Tibial nerve (tissue), 4 donors: ENCODE measurements around the gene FNIP2. TPM values are rescaled to one million over a fixed set of nuclear protein-coding genes. Genes with fewer than 3 reads are reported as not detected.

Experiments
- DNase-seq, 2 donors: peaks; one replicate each; pipeline ENCODE4 v3.0.0-alpha.2; 2019; ENCODE audit warnings: low spot score in 2 of 2
- H3K27ac ChIP-seq, 4 donors: fragments of 200-600 bp; sonication (generic) in 3 of 4; one replicate each; pipeline ENCODE4 v1.5.1; 2017 to 2019; ENCODE audit warnings: mild to moderate bottlenecking in 1 of 4
- H3K27me3 ChIP-seq, 2 donors: fragments of 200-600 bp; sonication (generic) in 1 of 2; one replicate each; pipeline versions ENCODE4 v1.5.1 to v1.6.0; 2017 to 2019
- H3K36me3 ChIP-seq, 3 donors: fragments of 200-600 bp; sonication (generic); one replicate each; pipeline ENCODE4 v1.5.1; 2018 to 2019
- H3K4me1 ChIP-seq, 4 donors: fragments of 200-600 bp; sonication (generic) in 3 of 4; one replicate each; pipeline ENCODE4 v1.5.1; 2017 to 2019
- H3K4me3 ChIP-seq, 4 donors: fragments of 200-600 bp; sonication (generic) in 3 of 4; one replicate each; pipeline ENCODE4 v1.5.1; 2017 to 2019; ENCODE audit warnings: mild to moderate bottlenecking in 1 of 4, moderate library complexity in 1 of 4
- H3K9me3 ChIP-seq, 4 donors: fragments of 200-600 bp; sonication (generic) in 3 of 4; one replicate each; pipeline ENCODE4 v1.5.1; 2017 to 2019
- CTCF ChIP-seq, 5 experiments: fragments of 200-600 bp in 3 of 5; fragments of 450-650 bp in 2 of 5; sonication (generic) in 3 of 5; IDR thresholded peaks; one replicate each; pipeline ENCODE4 v1.5.1; 2016 to 2019; ENCODE audit warnings: antibody characterized with exemption in 5 of 5, mild to moderate bottlenecking in 3 of 5, moderate library complexity in 2 of 5
- EP300 ChIP-seq, 2 donors: sonication (generic); formaldehyde crosslinking; IDR thresholded peaks; one replicate each; pipeline ENCODE4 v1.6.1; 2017; ENCODE audit warnings: antibody characterized with exemption in 2 of 2, mild to moderate bottlenecking in 1 of 2
- POLR2A ChIP-seq, 2 donors: fragments of 450-650 bp; IDR thresholded peaks; one replicate each; pipeline ENCODE4 v1.6.1; 2017; ENCODE audit warnings: antibody characterized with exemption in 2 of 2, mild to moderate bottlenecking in 2 of 2, moderate library complexity in 2 of 2
- WGBS, 2 donors: methylation state at CpG; one replicate each; pipeline ENCODE4 v1.1.5; 2018; 5-methylcytosine and 5-hydroxymethylcytosine counted together
- total RNA-seq, 4 donors: library from RNA; depleted of rRNA; stranded (reverse); fragments of >200 nt; gene quantifications; one replicate each; pipeline ENCODE4 v1.1.0, GENCODE V29; 2016

FNIP2 gene
- total RNA-seq, 4 donors from 2014 or later, result 61.5 to 74.3 (median 69.3) TPM

- DNase-seq, result no peak
- TF ChIP-seq EP300 (IDR thresholded peaks at IDR 0.05) (no peak), CTCF (IDR thresholded peaks at IDR 0.05) (no peak), POLR2A (IDR thresholded peaks at IDR 0.05) (no peak)
- no peaks in the 10 kb centered on the region for H3K27me3 ChIP-seq
- no peaks in the 10 kb centered on the region for H3K36me3 ChIP-seq
- 44 to 48% methylated on average over 2 of the region's 2 CpGs for WGBS, 2 donors
- no peak overlapping the region for H3K27ac ChIP-seq
- peaks cover 0 to 12% (median 0%) of the 10 kb centered on the region in 4 donors for H3K4me1 ChIP-seq
- H3K4me3 ChIP-seq, result no peak overlapping the region
- H3K9me3 ChIP-seq, result no peaks in the 10 kb centered on the region
Observed at GRCh38 chr4:158763462-158763861, 5.4 kb upstream of the FNIP2 start.

GRCh38 chr4:158766434-158767044, 2.3 kb upstream of the FNIP2 start:
- WGBS, 2 donors, result 80 to 84% methylated on average over 6 of the region's 6 CpGs
- Histone ChIP-seq H3K27me3 (no peaks in the 10 kb centered on the region), H3K4me1 (peaks cover 0 to 34% (median 7%) of the 10 kb centered on the region in 4 donors), H3K27ac (peak overlapping the region in 2 of 4 donors; percentile 92 to 94), H3K4me3 (no peak overlapping the region), H3K36me3 (no peaks in the 10 kb centered on the region), H3K9me3 (no peaks in the 10 kb centered on the region)
- TF ChIP-seq POLR2A (IDR thresholded peaks at IDR 0.05), result no peak
- TF ChIP-seq EP300 (IDR thresholded peaks at IDR 0.05), result peak in 1 of 2 donors; percentile 32
- TF ChIP-seq CTCF (IDR thresholded peaks at IDR 0.05), result no peak
- DNase-seq, result no peak

GRCh38 chr4:158767451-158767850, 1.4 kb upstream of the FNIP2 start:
- 42 to 46% methylated on average over 2 of the region's 2 CpGs for WGBS, 2 donors
- Histone ChIP-seq H3K27ac (peak overlapping the region in 3 of 4 donors; percentile 83 to 94 (median 92)), H3K9me3 (no peaks in the 10 kb centered on the region), H3K36me3 (no peaks in the 10 kb centered on the region), H3K4me1 (peaks cover 0 to 43% (median 14%) of the 10 kb centered on the region in 4 donors), H3K27me3 (no peaks in the 10 kb centered on the region), H3K4me3 (no peak overlapping the region)
- DNase-seq, result no peak
- no peak for TF ChIP-seq CTCF (IDR thresholded peaks at IDR 0.05)
- TF ChIP-seq EP300 (IDR thresholded peaks at IDR 0.05), result no peak
- TF ChIP-seq POLR2A (IDR thresholded peaks at IDR 0.05), result no peak

- peak overlapping the region; percentile 77 to 94 (median 90) for H3K4me3 ChIP-seq
- H3K36me3 ChIP-seq, result no peaks in the 10 kb centered on the region
- WGBS, 2 donors, result 0 to 1% methylated on average over 38 to 46 of the region's 49 CpGs
- peak overlapping the region; percentile 83 to 97 (median 94) for H3K27ac ChIP-seq
- H3K27me3 ChIP-seq, result no peaks in the 10 kb centered on the region
- TF ChIP-seq POLR2A (IDR thresholded peaks at IDR 0.05), result no peak
- no peak for TF ChIP-seq CTCF (IDR thresholded peaks at IDR 0.05)
- TF ChIP-seq EP300 (IDR thresholded peaks at IDR 0.05), result peak in 1 of 2 donors; percentile 33
- no peaks in the 10 kb centered on the region for H3K9me3 ChIP-seq
- H3K4me1 ChIP-seq, result peaks cover 0 to 61% (median 25%) of the 10 kb centered on the region in 4 donors
- DNase-seq, result no peak
Observed at GRCh38 chr4:158769175-158769921, 522 bp downstream of the FNIP2 start.

- Histone ChIP-seq H3K27me3 (no peaks in the 10 kb centered on the region), H3K27ac (peak overlapping the region in 2 of 4 donors; percentile 71 to 97), H3K4me1 (peaks cover 0 to 74% (median 33%) of the 10 kb centered on the region in 4 donors), H3K9me3 (no peaks in the 10 kb centered on the region), H3K4me3 (peak overlapping the region in 2 of 4 donors; percentile 77 to 88), H3K36me3 (no peaks in the 10 kb centered on the region)
- DNase-seq, result no peak
- TF ChIP-seq POLR2A (IDR thresholded peaks at IDR 0.05) (no peak), CTCF (IDR thresholded peaks at IDR 0.05) (no peak), EP300 (IDR thresholded peaks at IDR 0.05) (no peak)
- 86 to 89% methylated on average over 5 of the region's 5 CpGs for WGBS, 2 donors
Observed at GRCh38 chr4:158770671-158771070, 1.8 kb downstream of the FNIP2 start.
